Smooth muscle cell (in vitro differentiated cells): Measurements from ENCODE around the gene ETV6. TPM values are rescaled to one million over a fixed set of nuclear protein-coding genes. Genes with fewer than 3 reads are reported as not detected.

Source experiments
- DNase-seq: peaks from one replicate; lab custom pipeline; 2025; ENCODE audit not compliant: unreplicated experiment; lab: John Stamatoyannopoulos, UW
- H2AFZ ChIP-seq: fragments of 200-600 bp; sonication (generic); 2 replicates; pipeline ENCODE4 v1.6.0; 2016; ENCODE audit warnings: antibody characterized with exemption, low read depth, mild to moderate bottlenecking
- H3F3A ChIP-seq: fragments of 200-600 bp; sonication (generic); 2 replicates; pipeline ENCODE4 v1.6.0; 2017; ENCODE audit warnings: antibody characterized with exemption, low read depth
- H3K27ac ChIP-seq: fragments of 200-600 bp; sonication (generic); 2 replicates; pipeline ENCODE4 v1.5.1; 2016; ENCODE audit warnings: low read depth, mild to moderate bottlenecking
- H3K27me3 ChIP-seq: fragments of 200-600 bp; sonication (generic); 2 replicates; pipeline ENCODE4 v1.6.1; 2016; ENCODE audit warnings: low read depth, mild to moderate bottlenecking
- H3K36me3 ChIP-seq: fragments of 200-600 bp; sonication (generic); 2 replicates; pipeline ENCODE4 v1.5.1; 2016; ENCODE audit warnings: low read depth
- H3K4me1 ChIP-seq: fragments of 200-600 bp; sonication (generic); 2 replicates; pipeline ENCODE4 v1.5.1; 2016; ENCODE audit warnings: low read depth
- H3K4me2 ChIP-seq: fragments of 200-600 bp; sonication (generic); 2 replicates; pipeline ENCODE4 v1.6.0; 2016; ENCODE audit warnings: mild to moderate bottlenecking
- H3K4me3 ChIP-seq: fragments of 200-600 bp; sonication (generic); 2 replicates; pipeline ENCODE4 v1.5.1; 2016; ENCODE audit warnings: mild to moderate bottlenecking
- H3K79me2 ChIP-seq: fragments of 200-600 bp; sonication (generic); 2 replicates; pipeline ENCODE4 v1.6.0; 2016; ENCODE audit warnings: low read depth, mild to moderate bottlenecking
- H3K9ac ChIP-seq: fragments of 200-600 bp; sonication (generic); 2 replicates; pipeline ENCODE4 v1.6.0; 2016; ENCODE audit warnings: low read depth
- H3K9me3 ChIP-seq: fragments of 200-600 bp; sonication (generic); replicated peaks from 2 replicates; pipeline ENCODE4 v1.5.1; 2016; ENCODE audit warnings: low read depth
- H4K20me1 ChIP-seq: fragments of 200-600 bp; sonication (generic); 2 replicates; pipeline ENCODE4 v1.6.0; 2016; ENCODE audit warnings: low read depth
- WGBS: methylation state at CpG from one replicate; pipeline ENCODE4 v1.1.7; 2016; ENCODE audit warnings: low lambda C conversion rate; 5-methylcytosine and 5-hydroxymethylcytosine counted together
- polyA plus RNA-seq: library from polyadenylated mRNA; unstranded; fragments of >200 nt; fragmentation: Nextera tagmentation; extraction: Ambion mirVana; gene quantifications from 2 replicates; pipeline ENCODE4 v1.2.1, GENCODE V29; 2016
- total RNA-seq: library from RNA; depleted of rRNA; stranded (reverse); fragments of >200 nt; gene quantifications from 2 replicates; pipeline ENCODE4 v1.2.3, GENCODE V29; 2014
- TF ChIP-seq, protein P1 (sequence below): fragments of 200-600 bp; sonication (generic); IDR thresholded peaks from 2 replicates; pipeline ENCODE4 v1.5.1; 2017; ENCODE audit warnings: borderline replicate concordance, mild to moderate bottlenecking, antibody characterized with exemption; ENCODE audit not compliant: insufficient read depth, poor library complexity, severe bottlenecking

ETV6 gene
- total and polyA plus RNA-seq, 2 experiments from 2014 or later, result 11.5 to 23.8 TPM

DNA sequence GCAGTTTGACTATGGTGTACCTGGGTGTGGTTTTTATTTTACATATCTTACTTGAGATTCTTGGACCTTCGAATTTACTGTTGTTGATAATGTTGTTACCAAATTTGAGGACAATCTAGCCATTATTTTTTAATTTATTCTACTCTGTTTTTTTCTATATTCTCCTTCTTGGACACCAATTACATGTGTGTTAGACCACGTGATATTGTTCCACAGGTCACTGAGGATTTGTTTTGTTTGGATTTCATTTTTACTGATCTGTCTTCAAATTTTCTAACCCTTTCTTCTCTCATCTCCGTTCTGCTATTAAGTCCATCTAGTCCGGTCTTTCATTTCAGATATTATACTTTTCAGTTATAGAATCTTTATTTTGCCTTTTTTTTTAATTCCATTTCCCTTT, 216.3 kb downstream of the ETV6 start:
- H3K9ac ChIP-seq, result no peak overlapping the region
- peaks cover 24% of the 10 kb centered on the region for H3K36me3 ChIP-seq
- no peaks in the 10 kb centered on the region for H4K20me1 ChIP-seq
- H3F3A ChIP-seq, result peaks cover 10% of the 10 kb centered on the region
- H3K4me2 ChIP-seq, result no peak overlapping the region
- H3K4me3 ChIP-seq, result no peak overlapping the region
- WGBS, result 98% methylated on average over 4 of the region's 4 CpGs
- no peaks in the 10 kb centered on the region for H3K9me3 ChIP-seq
- no peak for DNase-seq
- H3K27ac ChIP-seq, result no peak overlapping the region
- H2AFZ ChIP-seq, result no peak overlapping the region
- TF ChIP-seq, protein P1, sequence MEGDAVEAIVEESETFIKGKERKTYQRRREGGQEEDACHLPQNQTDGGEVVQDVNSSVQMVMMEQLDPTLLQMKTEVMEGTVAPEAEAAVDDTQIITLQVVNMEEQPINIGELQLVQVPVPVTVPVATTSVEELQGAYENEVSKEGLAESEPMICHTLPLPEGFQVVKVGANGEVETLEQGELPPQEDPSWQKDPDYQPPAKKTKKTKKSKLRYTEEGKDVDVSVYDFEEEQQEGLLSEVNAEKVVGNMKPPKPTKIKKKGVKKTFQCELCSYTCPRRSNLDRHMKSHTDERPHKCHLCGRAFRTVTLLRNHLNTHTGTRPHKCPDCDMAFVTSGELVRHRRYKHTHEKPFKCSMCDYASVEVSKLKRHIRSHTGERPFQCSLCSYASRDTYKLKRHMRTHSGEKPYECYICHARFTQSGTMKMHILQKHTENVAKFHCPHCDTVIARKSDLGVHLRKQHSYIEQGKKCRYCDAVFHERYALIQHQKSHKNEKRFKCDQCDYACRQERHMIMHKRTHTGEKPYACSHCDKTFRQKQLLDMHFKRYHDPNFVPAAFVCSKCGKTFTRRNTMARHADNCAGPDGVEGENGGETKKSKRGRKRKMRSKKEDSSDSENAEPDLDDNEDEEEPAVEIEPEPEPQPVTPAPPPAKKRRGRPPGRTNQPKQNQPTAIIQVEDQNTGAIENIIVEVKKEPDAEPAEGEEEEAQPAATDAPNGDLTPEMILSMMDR, result no peak
- H3K79me2 ChIP-seq, result peaks cover 27% of the 10 kb centered on the region
- H3K27me3 ChIP-seq, result no peaks in the 10 kb centered on the region
- H3K4me1 ChIP-seq, result peaks cover 17% of the 10 kb centered on the region

DNA sequence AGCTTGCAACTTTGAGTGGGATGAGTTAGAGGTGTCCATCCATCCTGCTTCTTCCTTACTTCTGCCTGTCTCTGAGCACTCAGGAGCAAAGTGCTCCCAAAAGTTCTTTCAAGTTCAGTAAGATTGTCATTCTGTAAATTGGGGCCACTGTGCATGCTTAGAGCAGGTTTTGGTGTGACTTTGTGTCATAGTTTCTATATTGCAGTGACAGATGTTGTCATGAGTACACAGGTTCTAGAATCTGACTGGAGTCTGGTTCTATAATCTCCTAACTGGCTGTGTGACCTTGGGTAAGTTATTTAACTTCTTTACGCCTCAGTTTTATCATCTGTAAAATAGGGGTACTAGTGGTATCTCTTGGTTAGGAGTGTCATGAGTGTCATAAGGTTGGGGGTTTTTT, 218.6 kb downstream of the ETV6 start:
- WGBS, result 96% methylated on average over 1 of the region's 1 CpG
- Histone ChIP-seq H2AFZ (no peak overlapping the region), H3K9ac (no peak overlapping the region), H3K36me3 (peaks cover 32% of the 10 kb centered on the region), H3K4me1 (peaks cover 8% of the 10 kb centered on the region), H3K4me2 (no peak overlapping the region), H3K27me3 (no peaks in the 10 kb centered on the region), H3K27ac (no peak overlapping the region), H3K4me3 (no peak overlapping the region), H4K20me1 (peaks cover 16% of the 10 kb centered on the region), H3K9me3 (no peaks in the 10 kb centered on the region), H3F3A (peaks cover under 1% of the 10 kb centered on the region), H3K79me2 (peaks cover 39% of the 10 kb centered on the region)
- TF ChIP-seq, protein P1, result no peak
- DNase-seq, result no peak

DNA sequence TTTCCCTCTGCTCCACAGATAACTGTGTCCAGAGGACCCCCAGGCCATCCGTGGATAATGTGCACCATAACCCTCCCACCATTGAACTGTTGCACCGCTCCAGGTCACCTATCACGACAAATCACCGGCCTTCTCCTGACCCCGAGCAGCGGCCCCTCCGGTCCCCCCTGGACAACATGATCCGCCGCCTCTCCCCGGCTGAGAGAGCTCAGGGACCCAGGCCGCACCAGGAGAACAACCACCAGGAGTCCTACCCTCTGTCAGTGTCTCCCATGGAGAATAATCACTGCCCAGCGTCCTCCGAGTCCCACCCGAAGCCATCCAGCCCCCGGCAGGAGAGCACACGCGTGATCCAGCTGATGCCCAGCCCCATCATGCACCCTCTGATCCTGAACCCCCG, 219.9 kb downstream of the ETV6 start:
- WGBS, result 97% methylated on average over 18 of the region's 18 CpGs
- Histone ChIP-seq H3K9me3 (no peaks in the 10 kb centered on the region), H3K9ac (no peak overlapping the region), H3K27me3 (no peaks in the 10 kb centered on the region), H3K4me2 (no peak overlapping the region), H2AFZ (no peak overlapping the region), H3K4me1 (no peaks in the 10 kb centered on the region), H3K36me3 (peaks cover 32% of the 10 kb centered on the region), H3F3A (no peaks in the 10 kb centered on the region), H3K4me3 (no peak overlapping the region), H4K20me1 (peaks cover 20% of the 10 kb centered on the region), H3K27ac (no peak overlapping the region), H3K79me2 (peaks cover 39% of the 10 kb centered on the region)
- TF ChIP-seq, protein P1, result no peak
- no peak for DNase-seq

DNA sequence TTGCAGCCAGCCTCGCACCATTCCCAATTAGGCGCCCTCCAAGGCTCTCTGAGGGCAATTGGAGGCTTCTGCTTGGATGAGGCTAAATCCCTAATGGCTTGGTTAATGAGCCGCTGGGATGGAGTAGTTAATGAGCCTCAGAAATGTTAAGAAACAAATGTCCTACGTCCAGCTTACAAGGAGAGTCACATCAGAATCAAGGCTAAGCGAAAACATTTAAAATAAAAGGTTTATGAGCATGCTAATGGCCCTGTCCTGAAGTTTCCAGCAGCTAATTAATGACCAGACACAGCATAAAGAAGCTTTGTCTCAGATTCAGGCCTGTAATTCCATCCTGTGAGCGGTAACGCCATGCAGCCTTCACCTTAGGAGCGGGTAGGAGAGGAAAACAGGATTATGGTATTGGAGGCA, 220.6 kb downstream of the ETV6 start:
- H3K4me1 ChIP-seq, result no peaks in the 10 kb centered on the region
- H4K20me1 ChIP-seq, result peaks cover 20% of the 10 kb centered on the region
- H3K27me3 ChIP-seq, result no peaks in the 10 kb centered on the region
- no peaks in the 10 kb centered on the region for H3F3A ChIP-seq
- H3K4me2 ChIP-seq, result no peak overlapping the region
- TF ChIP-seq, protein P1, result no peak
- peaks cover 39% of the 10 kb centered on the region for H3K79me2 ChIP-seq
- no peak overlapping the region for H3K9ac ChIP-seq
- H3K9me3 ChIP-seq, result no peaks in the 10 kb centered on the region
- H3K27ac ChIP-seq, result no peak overlapping the region
- no peak for DNase-seq
- H2AFZ ChIP-seq, result no peak overlapping the region
- H3K4me3 ChIP-seq, result no peak overlapping the region
- 89% methylated on average over 8 of the region's 8 CpGs for WGBS
- peaks cover 32% of the 10 kb centered on the region for H3K36me3 ChIP-seq
